Uterus (tissue), 2 donors: ENCODE data around the gene BRIX1.

Experiments
- POLR2A ChIP-seq, 2 donors: fragments of 450-650 bp; IDR thresholded peaks; one replicate each; pipeline ENCODE4 v1.6.1; 2016; ENCODE audit warnings: antibody characterized with exemption in 2 of 2, mild to moderate bottlenecking in 1 of 2, moderate library complexity in 1 of 2
- TF ChIP-seq, protein P1 (sequence below), 4 experiments: fragments of 200-600 bp in 2 of 4; fragments of 450-650 bp in 2 of 4; sonication (generic) in 2 of 4; IDR thresholded peaks; one replicate each; pipeline ENCODE4 v1.5.1; 2016 to 2019; ENCODE audit warnings: antibody characterized with exemption in 4 of 4, mild to moderate bottlenecking in 2 of 4, moderate library complexity in 1 of 4

DNA sequence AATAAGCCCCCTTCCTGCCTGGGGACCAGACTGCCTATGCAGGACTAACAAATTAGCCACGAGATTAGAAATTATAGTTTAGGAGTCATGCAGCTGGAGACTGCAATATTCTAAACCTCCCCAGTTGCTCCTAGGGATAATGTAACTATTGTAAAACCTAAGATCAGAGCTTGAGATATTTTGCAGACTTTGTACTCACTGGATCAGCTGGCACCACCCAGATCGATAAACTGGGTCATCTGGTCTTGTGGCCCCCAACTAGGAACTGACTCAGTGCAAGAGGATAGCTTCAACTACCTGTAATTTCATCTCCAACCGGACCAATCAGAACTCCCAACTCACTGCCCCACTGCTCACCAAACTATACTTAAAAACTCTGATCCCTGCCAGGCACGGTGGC is 52.0 kb downstream of the BRIX1 start:
- TF ChIP-seq, protein P1, sequence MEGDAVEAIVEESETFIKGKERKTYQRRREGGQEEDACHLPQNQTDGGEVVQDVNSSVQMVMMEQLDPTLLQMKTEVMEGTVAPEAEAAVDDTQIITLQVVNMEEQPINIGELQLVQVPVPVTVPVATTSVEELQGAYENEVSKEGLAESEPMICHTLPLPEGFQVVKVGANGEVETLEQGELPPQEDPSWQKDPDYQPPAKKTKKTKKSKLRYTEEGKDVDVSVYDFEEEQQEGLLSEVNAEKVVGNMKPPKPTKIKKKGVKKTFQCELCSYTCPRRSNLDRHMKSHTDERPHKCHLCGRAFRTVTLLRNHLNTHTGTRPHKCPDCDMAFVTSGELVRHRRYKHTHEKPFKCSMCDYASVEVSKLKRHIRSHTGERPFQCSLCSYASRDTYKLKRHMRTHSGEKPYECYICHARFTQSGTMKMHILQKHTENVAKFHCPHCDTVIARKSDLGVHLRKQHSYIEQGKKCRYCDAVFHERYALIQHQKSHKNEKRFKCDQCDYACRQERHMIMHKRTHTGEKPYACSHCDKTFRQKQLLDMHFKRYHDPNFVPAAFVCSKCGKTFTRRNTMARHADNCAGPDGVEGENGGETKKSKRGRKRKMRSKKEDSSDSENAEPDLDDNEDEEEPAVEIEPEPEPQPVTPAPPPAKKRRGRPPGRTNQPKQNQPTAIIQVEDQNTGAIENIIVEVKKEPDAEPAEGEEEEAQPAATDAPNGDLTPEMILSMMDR (IDR thresholded peaks at IDR 0.05), result no peak
- no peak for TF ChIP-seq POLR2A (IDR thresholded peaks at IDR 0.05)
